GM21786 (cell line): ENCODE measurements around the gene GJB5.
"Not testable (repeated sequence)": the region's sequence is repeated elsewhere in the genome, so short reads cannot be mapped to it uniquely, and the experiment has no call there.

Experiments
- ATAC-seq: cut with Tn5 transposase; IDR thresholded peaks from one replicate; pipeline ENCODE4 v1.9.1; 2021; ENCODE audit not compliant: unreplicated experiment

GJB5 gene

DNA sequence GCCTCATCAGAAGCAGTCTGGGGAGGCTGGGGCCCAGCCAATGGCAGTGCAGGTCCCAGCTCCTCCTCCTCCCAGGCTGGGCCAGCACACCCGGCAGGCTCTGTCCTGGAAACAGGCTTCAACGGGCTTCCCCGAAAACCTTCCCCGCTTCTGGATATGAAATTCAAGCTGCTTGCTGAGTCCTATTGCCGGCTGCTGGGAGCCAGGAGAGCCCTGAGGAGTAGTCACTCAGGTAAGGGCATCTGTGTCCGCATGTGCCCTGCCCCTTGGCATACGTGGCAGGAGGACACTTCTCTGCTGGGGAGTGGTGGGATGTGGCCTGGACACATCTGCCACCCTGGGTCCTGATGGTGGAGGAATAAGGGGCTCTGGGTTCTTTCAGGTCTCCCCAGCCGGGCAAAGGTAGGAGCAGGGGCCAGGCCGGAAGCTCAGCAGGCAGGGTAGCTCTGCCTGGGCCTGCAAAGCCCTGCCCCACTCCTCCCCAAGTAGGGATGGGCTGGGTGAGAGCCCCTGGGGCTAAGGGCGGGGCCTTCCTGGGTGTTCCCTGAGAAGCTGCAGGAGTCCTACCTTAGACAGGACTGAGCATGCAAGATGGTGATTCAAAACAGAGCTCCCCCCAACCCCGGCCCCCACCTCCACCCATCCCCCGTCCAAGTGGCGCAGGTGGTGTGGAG, at the start of gene GJB5:
Gene GJB5, plus strand, starts transcription at position 84 of the 674 bp plus-strand sequence. CDS start 2,284 bp downstream, outside the sequence.
- no peak for ATAC-seq

DNA sequence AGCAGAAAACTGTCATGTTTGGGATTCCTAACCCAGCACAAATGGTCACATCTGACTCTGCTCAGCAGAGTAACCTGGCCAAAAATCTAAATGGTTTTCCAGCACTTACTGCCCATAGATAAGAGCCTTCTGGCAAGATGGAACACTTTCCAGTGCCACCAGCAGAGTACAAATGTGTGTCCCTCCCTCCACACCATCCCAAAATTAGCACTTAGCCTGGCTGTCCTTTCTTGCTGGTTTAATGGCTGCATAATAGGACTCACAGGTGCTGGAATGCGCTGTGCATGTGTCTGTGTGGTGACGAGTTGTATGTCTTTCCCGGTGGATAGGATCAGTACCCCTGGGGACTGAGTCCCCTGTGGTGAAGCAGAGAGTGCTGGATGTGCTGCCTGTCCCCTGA, 49.8 kb upstream of the GJB5 start:
- ATAC-seq = no peak

DNA sequence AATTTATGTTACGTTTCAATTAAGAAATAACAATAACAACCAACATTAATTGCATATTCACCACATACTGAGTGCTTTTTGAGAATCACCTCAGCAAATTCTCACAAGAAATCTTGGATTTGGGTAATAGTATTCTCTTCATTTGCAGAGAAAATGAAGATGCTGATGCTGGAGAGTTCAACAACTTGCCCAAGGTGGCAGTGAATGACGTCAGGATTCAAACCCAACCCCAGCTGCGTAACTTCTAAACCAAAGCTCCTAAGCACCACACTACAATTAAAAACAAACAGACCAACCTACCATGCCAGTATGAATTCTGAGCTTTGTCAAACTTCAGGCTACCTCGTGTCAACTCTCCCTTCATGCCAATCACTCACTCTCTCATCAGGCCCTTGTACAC, 46.7 kb upstream of the GJB5 start:
- no peak for ATAC-seq

DNA sequence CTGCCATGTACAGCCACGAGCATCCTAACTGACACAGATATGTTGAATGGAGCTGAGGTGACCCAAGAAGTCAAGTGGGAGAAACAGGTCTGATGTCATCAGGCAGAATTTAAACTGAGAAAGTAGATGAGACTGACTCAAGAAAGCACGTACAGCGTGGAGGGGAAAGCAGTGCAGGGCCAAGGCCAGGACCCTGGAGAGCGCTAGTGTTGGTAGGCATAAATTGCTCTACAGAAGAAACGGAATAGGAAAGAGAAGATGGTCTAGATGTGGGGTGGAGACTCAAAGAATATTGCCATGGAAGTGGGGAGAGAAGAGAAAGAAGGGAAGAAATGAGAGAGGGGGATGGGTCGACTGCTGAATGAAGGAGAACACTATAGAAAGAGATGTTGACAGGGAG, 45.3 kb upstream of the GJB5 start:
- ATAC-seq = no peak

DNA sequence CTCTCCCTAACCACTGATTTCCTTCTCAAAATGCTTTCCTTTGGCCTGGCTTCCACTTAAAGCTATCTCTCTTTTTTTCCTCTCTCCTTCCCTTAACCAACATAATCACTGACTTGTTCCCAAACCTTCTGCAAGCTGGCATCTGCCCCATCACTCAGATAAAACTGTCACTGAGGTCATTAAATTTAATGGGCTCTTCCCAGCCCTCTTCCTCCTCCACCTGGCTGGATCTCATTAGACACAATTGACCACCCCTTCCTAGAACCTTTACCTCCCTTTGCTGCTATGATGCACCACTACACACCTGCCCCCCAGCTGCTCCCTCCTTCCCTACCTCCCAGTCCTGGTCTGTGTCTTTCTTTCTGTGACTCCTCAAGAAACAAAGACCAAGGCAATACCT, 44.0 kb upstream of the GJB5 start:
- ATAC-seq = no peak

DNA sequence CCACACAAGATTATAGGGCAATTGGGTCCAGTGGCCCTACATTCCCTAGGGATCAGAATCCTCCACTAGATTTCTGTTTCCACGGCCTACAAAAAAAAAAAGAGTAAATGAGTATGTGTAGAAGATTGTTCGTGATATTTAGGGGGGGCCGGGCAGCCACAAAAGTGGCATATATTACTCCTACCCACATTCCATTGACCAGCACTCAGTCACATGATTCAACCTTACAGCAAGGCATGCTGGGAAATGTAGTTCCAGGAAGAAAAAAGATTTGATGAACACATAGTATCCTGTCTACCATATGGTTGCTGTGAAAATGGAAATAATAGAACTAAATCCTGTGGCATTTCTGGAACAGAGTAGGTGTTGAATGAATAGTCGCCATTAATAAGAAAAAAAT, 43.4 kb upstream of the GJB5 start:
- no peak for ATAC-seq

DNA sequence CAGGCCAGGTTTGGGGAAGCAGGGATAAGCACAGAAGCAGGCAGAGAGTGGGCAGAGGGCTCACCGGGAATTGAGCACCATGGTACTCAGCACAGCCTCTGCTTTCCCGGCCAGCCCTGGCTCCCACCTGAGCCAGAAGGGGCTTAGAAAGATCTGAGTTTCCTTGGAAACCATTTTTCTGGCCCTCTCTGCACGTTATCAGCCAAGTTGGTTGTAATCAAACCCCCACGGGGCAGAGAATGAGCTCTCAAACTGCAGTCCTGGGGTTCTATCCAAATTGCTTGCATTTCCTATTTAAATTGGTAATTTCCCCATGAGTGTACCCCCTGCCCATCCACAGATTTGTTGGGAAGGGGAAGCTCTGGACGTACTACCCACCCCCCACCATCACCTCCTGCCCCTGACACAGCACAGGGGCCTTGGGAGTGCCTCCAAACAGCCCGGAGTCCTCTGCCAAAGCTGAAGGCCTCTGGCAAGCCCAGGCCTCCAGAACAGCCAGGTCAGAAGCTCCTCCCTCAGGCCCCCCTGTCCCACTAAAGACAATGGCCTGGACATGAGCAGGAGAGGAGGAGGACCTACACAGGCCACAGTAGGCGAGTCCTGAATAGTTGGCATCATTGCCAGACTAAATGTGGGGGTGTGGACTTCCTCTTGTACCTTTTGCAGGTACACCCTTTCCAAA, 42.7 kb upstream of the GJB5 start:
- ATAC-seq = no peak

DNA sequence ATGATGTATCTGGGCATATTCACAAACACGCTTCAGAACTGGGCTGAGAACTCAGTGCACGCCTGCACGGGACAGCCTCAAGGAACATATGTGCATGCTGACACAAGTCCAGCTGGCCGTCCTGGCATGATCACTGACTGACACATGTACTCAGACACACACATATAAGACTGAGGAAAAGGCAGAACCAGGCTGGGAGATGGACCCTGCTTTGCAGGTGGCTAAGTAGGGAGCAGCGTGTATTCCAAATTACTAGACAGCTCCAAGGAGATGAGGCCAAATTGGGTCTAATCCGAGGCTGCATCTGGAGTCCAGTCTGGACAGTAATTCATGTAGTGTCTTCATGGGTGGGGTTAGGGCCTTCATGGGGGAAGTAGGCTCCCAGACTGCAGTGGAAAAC, 41.4 kb upstream of the GJB5 start:
- ATAC-seq = no peak

DNA sequence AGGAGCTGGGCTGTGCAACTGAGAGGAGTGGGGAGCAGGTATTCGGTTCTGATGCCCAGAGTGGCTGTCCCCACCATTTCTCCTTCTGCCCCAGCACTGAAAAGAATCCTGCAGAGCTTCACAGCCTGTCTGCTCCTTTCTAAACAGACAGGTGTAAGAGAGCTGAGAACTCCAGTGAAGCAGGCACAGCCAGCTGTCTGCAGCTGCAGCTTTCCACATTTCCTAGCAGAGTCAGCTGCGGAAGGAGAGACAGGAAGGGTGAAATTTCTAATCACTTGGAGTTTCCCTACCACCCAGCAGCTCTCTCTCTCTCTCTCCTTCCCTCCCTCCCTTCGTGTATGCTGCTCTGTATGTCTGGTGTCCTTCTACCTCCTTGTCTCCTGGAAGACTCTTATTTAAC, 40.5 kb upstream of the GJB5 start:
- ATAC-seq = no peak

DNA sequence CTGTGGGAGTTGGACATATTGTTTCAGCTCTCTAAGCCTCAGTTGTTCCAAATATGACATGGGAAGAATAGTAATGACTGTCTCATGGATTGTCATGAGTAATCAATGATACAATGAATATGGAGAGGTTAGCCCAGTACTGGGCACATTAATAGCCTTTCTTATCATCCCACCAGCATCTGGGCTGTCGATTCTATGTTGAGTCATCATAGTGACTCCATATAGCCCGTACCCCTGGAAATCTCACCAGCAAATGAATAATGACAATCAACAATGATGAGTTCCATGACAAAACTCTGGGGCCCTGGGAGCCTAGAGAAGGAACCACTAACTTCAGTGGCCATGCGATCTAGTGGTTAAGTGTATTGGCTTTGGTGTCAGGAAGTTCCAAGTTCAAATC, 39.7 kb upstream of the GJB5 start:
- ATAC-seq = no peak

DNA sequence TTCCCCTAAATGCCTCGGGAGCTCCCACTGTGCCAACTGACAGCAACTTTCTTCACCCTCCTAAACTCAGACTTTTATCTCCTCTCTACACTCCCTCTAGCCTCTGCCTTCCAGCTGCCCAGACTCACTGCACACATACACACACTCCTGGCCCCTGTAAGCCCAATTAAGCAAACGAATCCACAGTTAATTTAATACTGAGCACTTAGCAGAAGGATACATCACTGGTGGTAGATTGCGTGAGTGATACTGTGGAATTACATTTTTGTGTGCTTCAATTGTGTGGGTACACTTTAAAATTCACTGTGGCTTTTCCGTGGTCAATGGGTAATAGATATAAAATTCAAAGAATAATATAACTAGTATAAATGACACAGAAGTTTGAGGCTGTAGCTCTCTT, 33.6 kb upstream of the GJB5 start:
- ATAC-seq = no peak

DNA sequence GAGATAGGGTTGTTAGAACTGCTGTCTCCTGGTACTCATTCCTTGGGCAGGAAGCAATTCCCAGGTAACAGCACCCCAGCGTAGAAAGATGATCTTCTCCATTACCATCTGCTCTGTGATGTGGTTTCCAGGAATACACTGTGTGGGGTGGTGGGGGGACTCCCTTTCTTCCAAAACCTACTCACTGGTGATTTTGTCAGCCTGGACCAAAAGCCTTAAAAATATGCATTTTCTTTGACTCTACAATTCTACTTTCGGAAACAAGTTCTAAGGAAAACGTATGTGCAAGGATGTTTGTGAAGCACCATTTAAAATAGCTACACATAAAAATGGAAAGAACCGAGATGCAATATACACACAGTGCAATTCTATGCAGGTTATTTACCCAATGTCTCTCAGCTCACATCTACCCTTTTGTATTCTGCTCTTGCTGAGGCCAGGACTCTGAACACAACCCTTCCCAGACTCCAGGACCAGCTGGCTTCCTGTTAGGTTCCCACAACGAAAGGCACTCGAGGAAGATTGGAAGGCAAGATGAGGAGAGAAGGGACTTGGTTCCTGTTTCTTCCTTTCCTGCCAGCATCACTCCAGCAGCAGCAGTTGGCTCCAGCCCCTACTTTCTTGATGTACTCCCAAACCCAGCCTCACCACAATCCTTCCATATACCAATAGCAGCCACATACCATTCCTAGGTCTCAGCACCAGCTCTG, 33.0 kb upstream of the GJB5 start:
- no peak for ATAC-seq

DNA sequence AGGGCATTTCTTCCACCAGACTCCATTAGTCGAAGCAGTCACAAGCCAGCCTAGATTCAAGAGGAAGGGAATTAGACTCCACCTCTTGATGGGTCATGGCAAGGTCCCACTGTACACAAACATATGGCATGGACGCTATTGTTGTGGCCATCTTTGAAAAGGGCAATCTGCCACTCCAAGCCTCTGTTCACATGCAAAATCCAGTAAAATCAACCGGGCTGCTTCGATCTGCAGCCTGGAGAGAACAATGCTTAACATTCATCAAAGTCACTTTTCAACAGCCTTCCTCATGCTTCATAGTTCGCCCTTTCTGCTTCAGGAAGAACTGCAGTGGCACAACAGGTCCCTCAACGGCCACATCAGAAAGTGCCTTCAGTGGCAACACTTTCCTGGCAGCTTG, 28.0 kb upstream of the GJB5 start:
- ATAC-seq = no peak

DNA sequence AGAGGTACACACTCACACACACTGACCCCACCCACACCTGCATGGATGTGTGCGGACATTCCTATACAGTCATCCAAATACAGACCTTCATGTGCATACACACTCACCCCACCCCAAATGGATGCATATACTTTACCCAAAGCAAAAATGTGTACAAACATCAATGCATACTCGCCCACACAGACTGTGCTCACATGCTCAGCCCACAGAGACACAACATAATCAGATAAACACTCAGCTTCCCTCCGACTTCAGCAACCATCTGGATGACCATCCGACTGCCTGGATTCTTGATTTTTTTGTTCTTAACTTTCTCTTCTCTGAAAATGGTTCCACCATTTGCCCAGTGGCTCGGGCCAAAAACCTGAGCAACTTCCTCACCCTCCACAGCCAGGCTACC, 24.4 kb upstream of the GJB5 start:
- ATAC-seq = no peak

DNA sequence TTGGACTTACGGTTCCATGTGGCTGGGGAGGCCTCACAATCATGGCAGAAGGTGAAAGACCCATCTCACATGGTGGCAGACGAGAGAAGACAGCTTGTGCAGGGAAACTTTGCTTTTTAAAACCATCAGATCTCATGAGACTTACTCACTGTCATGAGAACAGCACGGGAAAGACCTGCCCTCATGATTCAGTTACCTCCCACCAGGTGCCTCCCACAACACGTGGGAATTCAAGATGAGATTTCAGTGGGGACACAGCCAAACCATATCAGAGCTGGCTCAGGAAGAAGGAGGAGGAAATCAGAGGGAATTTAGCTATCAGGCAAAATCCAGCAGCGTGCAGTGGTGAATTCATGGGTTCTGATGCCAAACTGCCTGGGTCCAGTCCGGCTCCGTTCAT, 22.0 kb upstream of the GJB5 start:
- ATAC-seq = not testable (repeated sequence)

DNA sequence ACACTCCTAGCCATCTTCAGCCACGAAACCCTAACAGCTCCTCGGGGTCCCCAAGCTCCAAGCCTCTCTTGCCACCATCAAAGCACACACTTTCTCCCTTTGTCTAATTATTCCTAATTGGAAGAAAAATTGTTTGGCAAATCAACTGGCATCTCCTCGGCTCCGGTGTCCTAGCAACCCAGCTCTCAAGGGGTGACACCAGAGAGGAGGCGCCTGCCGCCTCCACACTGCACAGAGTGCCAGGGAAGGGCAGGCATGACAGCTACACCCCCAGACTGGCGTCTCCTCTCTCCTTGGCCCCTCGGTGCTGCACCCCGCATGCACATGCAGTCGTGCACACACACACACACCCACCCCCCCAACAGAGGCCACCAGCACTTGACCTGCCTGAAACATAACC, 18.2 kb upstream of the GJB5 start:
- ATAC-seq = no peak

DNA sequence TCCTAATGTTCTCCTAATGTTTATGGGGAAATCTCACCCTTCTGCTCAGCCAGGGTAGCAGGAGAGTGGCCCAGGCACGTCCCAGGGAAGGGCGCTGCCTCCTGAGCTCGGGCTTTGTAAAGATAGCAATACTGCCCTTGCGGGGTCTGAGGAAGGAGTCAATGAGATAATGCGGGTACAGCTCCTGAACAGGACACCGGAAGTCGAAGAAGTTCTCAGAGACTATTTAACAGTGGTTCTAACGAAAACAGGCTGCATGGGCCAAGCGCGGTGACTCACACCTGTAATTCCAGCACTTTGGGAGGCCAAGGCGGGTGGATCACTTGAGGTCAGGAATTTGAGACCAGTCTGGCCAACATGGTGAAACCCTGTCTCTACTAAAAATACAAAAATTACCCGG, 17.6 kb upstream of the GJB5 start:
- not testable (repeated sequence) for ATAC-seq

DNA sequence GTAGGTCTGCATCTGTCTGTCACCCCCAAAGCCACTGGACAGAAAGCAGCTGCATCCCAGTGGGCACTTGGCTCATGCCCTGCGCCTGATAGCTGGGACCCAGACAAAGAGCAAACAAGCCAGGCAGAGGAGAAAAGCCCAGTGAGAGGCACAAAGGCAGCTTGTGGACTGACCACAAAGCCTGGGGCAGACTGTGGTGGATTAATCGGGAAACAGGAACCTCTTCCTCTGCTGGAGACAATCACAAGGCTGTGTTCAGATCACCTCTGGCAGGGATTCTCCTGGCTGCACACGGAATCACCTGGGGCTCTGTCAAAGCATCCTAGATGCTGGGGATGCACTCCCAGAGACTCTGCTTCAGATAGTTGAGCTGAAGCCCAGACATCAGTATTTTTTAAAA, 15.2 kb upstream of the GJB5 start:
- no peak for ATAC-seq

DNA sequence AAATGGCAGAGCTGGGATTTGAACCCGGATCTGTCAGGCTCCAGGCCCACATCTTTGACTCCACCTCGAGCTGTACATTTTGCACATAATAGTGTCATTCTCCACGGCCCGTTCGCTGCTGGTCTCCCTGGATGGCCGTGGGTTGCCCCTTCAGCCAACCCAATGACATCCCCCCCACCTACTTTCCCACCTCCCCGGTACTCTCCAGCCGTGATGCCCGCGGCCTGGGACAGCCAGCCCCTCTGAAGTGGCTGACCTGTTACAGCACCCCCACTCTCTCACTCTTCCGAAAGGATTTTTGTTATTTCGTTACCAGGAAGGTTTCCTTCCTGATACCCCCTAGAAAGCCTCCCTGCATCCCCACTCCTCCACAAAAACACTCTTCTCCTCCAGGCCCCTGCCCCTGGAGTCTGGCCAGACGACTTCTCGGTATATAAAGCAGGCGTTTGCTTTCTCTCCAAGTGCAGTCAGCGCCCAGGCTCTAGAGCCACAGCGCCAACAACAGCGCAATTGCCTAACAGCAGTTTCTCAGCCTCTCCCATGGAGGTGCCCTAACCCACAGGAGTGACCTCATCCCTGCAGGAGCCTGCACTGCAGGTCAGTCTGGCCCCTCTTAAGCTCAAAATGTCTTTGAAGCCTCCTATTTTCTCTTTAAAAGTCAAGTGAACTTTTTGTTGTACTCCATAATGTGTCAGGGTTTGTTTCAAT, 14.5 kb upstream of the GJB5 start:
- no peak for ATAC-seq

DNA sequence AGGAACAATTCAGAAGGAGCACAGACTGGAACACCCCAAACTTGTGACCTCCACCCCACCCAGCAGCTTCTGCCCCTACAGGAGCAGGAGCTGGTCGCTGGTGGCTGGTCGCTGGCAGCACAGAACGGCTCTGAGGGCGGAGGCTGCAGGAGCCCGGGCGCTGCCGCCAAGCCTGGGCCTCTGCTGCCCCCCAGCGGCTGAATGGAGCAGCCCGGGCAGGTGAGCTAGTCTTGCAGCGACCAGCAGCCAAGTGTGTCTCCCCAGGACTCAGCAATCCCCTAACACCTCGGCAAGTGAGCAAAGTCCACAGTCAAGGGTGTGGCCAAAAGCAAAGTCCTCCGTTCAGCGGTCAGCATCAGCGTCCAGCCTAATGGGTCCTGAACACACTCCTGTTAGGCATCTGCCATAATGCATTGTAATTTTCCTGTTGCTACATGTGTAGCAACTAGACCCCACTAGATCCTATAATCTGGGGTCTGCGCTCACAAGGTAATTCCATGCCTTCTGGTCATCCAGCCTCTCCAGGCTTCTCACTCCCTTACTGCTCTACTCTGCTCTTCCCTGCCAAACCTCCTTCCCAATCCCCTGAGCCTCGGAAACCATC, 12.1 kb upstream of the GJB5 start:
- no peak for ATAC-seq

DNA sequence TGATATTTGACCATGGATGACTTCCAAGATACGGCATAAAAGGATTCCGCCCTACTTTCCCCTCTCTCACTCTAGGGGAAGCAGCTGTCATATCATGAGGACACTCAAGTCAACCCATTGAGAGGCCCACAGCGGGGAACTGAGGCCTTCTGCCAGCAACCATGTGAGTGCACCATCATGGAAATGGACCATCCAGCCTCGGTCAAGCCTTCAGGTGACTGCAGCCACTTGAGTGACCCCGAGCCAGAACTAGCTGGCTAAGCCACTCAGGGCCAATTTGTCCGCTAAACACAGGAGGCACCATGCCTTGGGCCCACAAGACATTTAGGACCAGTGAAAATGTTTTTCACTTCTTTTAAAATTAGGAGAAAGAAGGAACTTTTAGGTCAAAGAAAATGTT, 11.1 kb upstream of the GJB5 start:
- no peak for ATAC-seq
